Breast epithelium (tissue), 4 donors: Measurements from ENCODE around the gene PNPLA7. TPM values are rescaled to one million over a fixed set of nuclear protein-coding genes. Genes with fewer than 3 reads are reported as not detected.
A peak's percentile ranks its signal among the peaks of the same experiment; 100 is the strongest.

Source experiments
- DNase-seq, 2 donors: peaks; one replicate each; pipeline ENCODE4 v3.0.0-alpha.2; 2019; ENCODE audit warnings: low spot score in 2 of 2
- H3K27ac ChIP-seq, 2 donors: fragments of 200-600 bp; sonication (generic) in 1 of 2; one replicate each; pipeline ENCODE4 v1.5.1; 2016 to 2019; ENCODE audit warnings: mild to moderate bottlenecking in 1 of 2
- H3K27me3 ChIP-seq, 2 donors: fragments of 200-600 bp; sonication (generic) in 1 of 2; one replicate each; pipeline versions ENCODE4 v1.5.1 to v1.6.0; 2017 to 2019; ENCODE audit warnings: control low read depth in 1 of 2, mild to moderate bottlenecking in 1 of 2
- H3K36me3 ChIP-seq: fragments of 200-600 bp; one replicate; pipeline ENCODE4 v1.5.1; 2019
- H3K4me1 ChIP-seq, 2 donors: fragments of 200-600 bp; sonication (generic); one replicate each; pipeline ENCODE4 v1.5.1; 2016 to 2019; ENCODE audit warnings: control low read depth in 1 of 2
- H3K4me3 ChIP-seq, 3 donors: fragments of 200-600 bp; sonication (generic); 1 replicate in 2 of 3; 2 replicates in 1 of 3; pipeline ENCODE4 v1.5.1; 2016 to 2019; ENCODE audit warnings: mild to moderate bottlenecking in 3 of 3, moderate library complexity in 2 of 3
- H3K9me3 ChIP-seq, 2 donors: fragments of 200-600 bp; sonication (generic) in 1 of 2; one replicate each; pipeline ENCODE4 v1.5.1; 2016 to 2019; ENCODE audit warnings: control low read depth in 1 of 2
- CTCF ChIP-seq, 3 donors: fragments of 450-650 bp; IDR thresholded peaks; one replicate each; pipeline ENCODE4 v1.5.1; 2016 to 2017; ENCODE audit warnings: antibody characterized with exemption in 3 of 3, mild to moderate bottlenecking in 3 of 3, moderate library complexity in 3 of 3
- POLR2A ChIP-seq: fragments of 450-650 bp; IDR thresholded peaks from one replicate; pipeline ENCODE4 v1.6.1; 2016; ENCODE audit warnings: antibody characterized with exemption, mild to moderate bottlenecking, moderate library complexity
- POLR2AphosphoS5 ChIP-seq, 3 donors: sonication (generic); formaldehyde crosslinking; IDR thresholded peaks; one replicate each; pipeline ENCODE4 v1.6.1; 2017; ENCODE audit warnings: antibody characterized with exemption in 3 of 3
- intact Hi-C: fragments of 100-400 bp; cut with DNase I; formaldehyde crosslinking; loops from one replicate; pipeline ENCODE4 v1.15.1; 2023; ENCODE audit warnings: low total_unique reads
- total RNA-seq, 3 donors: library from RNA; depleted of rRNA; stranded (reverse); fragments of >200 nt; gene quantifications; one replicate each; pipeline ENCODE4 v1.1.0, GENCODE V29; 2016

PNPLA7 gene
- total RNA-seq, 3 donors from 2014 or later, result 17.3 to 18.7 (median 17.7) TPM

GRCh38 chr9:137462396-137462985 is 87.7 kb downstream of the PNPLA7 start:
- H3K9me3 ChIP-seq, result no peaks in the 10 kb centered on the region
- H3K36me3 ChIP-seq, result no peaks in the 10 kb centered on the region
- no peak for TF ChIP-seq CTCF (IDR thresholded peaks at IDR 0.05)
- TF ChIP-seq POLR2AphosphoS5 (IDR thresholded peaks at IDR 0.05), result no peak
- TF ChIP-seq POLR2A, result no peak
- H3K27me3 ChIP-seq, result no peaks in the 10 kb centered on the region
- H3K4me3 ChIP-seq, result peak overlapping the region in 1 of 3 donors; percentile 15
- no peak for DNase-seq
- H3K27ac ChIP-seq, result no peak overlapping the region
- no peaks in the 10 kb centered on the region for H3K4me1 ChIP-seq
- intact Hi-C loops, result no loop called here

GRCh38 chr9:137461663-137462395 is 88.4 kb downstream of the PNPLA7 start:
- no peaks in the 10 kb centered on the region for H3K9me3 ChIP-seq
- H3K27ac ChIP-seq, result no peak overlapping the region
- TF ChIP-seq POLR2A, result no peak
- TF ChIP-seq POLR2AphosphoS5 (IDR thresholded peaks at IDR 0.05), result no peak
- TF ChIP-seq CTCF (IDR thresholded peaks at IDR 0.05), result no peak
- H3K27me3 ChIP-seq, result no peaks in the 10 kb centered on the region
- no peaks in the 10 kb centered on the region for H3K4me1 ChIP-seq
- DNase-seq, result no peak
- H3K36me3 ChIP-seq, result no peaks in the 10 kb centered on the region
- peak overlapping the region in 1 of 3 donors; percentile 15 for H3K4me3 ChIP-seq
- intact Hi-C loops, result no loop called here

- Histone ChIP-seq H3K9me3 (no peaks in the 10 kb centered on the region), H3K4me1 (no peaks in the 10 kb centered on the region), H3K36me3 (no peaks in the 10 kb centered on the region), H3K27me3 (no peaks in the 10 kb centered on the region), H3K27ac (no peak overlapping the region), H3K4me3 (no peak overlapping the region)
- no peak for DNase-seq
- intact Hi-C loops, result no loop called here
- TF ChIP-seq CTCF (IDR thresholded peaks at IDR 0.05) (no peak), POLR2A (no peak), POLR2AphosphoS5 (IDR thresholded peaks at IDR 0.05) (no peak)
These were observed 88.9 kb downstream of the PNPLA7 start for GRCh38 chr9:137461316-137461662.

GRCh38 chr9:137460363-137461315 is 89.6 kb downstream of the PNPLA7 start:
- Histone ChIP-seq H3K4me1 (no peaks in the 10 kb centered on the region), H3K9me3 (no peaks in the 10 kb centered on the region), H3K27ac (no peak overlapping the region), H3K4me3 (no peak overlapping the region), H3K27me3 (no peaks in the 10 kb centered on the region), H3K36me3 (no peaks in the 10 kb centered on the region)
- intact Hi-C loops, result no loop called here
- TF ChIP-seq POLR2AphosphoS5 (IDR thresholded peaks at IDR 0.05), result no peak
- TF ChIP-seq POLR2A, result no peak
- TF ChIP-seq CTCF (IDR thresholded peaks at IDR 0.05), result no peak
- DNase-seq, result no peak
